OCI-LY3 (cell line): ENCODE results near the gene SRRM4.

Experiments
- H2AFZ ChIP-seq: fragments of 200-600, 300-600 bp; shearing (Covaris generic); 2 replicates; pipeline ENCODE4 v1.6.0; 2014; ENCODE audit warnings: antibody characterized with exemption, low read depth, low read length
- H3K27ac ChIP-seq: fragments of 200-600, 300-600 bp; sonication (generic); 2 replicates; pipeline ENCODE4 v1.5.1; 2014; ENCODE audit warnings: mild to moderate bottlenecking, low read length, moderate library complexity, mixed read lengths
- H3K27me3 ChIP-seq: fragments of 200-600, 300-600 bp; sonication (generic); 2 replicates; pipeline ENCODE4 v1.6.1; 2014; ENCODE audit warnings: low read depth, low read length, mixed read lengths
- H3K36me3 ChIP-seq: fragments of 200-600, 300-600 bp; sonication (generic); replicated peaks from 2 replicates; pipeline ENCODE3; 2014; ENCODE audit warnings: low read depth, low read length, mixed read lengths
- H3K4me1 ChIP-seq: fragments of 300-600, 200-600 bp; sonication (generic); 2 replicates; pipeline ENCODE4 v1.6.1; 2014; ENCODE audit warnings: low read length, mixed read lengths
- H3K4me2 ChIP-seq: fragments of 200-600, 300-600 bp; sonication (generic); 2 replicates; pipeline ENCODE4 v1.6.1; 2014; ENCODE audit warnings: low read length, mixed read lengths
- H3K4me3 ChIP-seq: fragments of 300-600, 200-600 bp; sonication (generic); 2 replicates; pipeline ENCODE4 v1.5.1; 2014; ENCODE audit warnings: antibody characterized with exemption, mild to moderate bottlenecking, low read length, moderate library complexity
- H3K79me2 ChIP-seq: fragments of 300-600, 200-600 bp; shearing (Covaris generic); 2 replicates; pipeline ENCODE4 v1.6.1; 2014; ENCODE audit warnings: mild to moderate bottlenecking, low read length, mixed read lengths
- H3K9ac ChIP-seq: fragments of 300-600, 200-600 bp; shearing (Covaris generic); 2 replicates; pipeline ENCODE4 v1.6.0; 2014; ENCODE audit warnings: mild to moderate bottlenecking, low read length, moderate library complexity
- H3K9me3 ChIP-seq: fragments of 200-600, 300-600 bp; shearing (Covaris generic); 2 replicates; pipeline ENCODE4 v1.6.1; 2014; ENCODE audit warnings: low read length, mixed read lengths; ENCODE audit not compliant: insufficient read depth
- H4K20me1 ChIP-seq: fragments of 200-600, 300-600 bp; sonication (generic); 2 replicates; pipeline ENCODE4 v1.6.1; 2016; ENCODE audit warnings: low read length, mixed read lengths; ENCODE audit not compliant: insufficient read depth
- CTCF ChIP-seq: fragments of 200-600, 300-600 bp; sonication (generic); IDR thresholded peaks from 2 replicates; pipeline ENCODE4 v1.5.1; 2014; ENCODE audit warnings: antibody characterized with exemption, low read length, low read depth
- EZH2phosphoT487 ChIP-seq: fragments of 200-600 bp; shearing (Covaris generic); IDR thresholded peaks from 2 replicates; pipeline ENCODE4 v1.6.1; 2018; ENCODE audit warnings: antibody characterized with exemption, mixed run types, low read depth

SRRM4 gene

DNA sequence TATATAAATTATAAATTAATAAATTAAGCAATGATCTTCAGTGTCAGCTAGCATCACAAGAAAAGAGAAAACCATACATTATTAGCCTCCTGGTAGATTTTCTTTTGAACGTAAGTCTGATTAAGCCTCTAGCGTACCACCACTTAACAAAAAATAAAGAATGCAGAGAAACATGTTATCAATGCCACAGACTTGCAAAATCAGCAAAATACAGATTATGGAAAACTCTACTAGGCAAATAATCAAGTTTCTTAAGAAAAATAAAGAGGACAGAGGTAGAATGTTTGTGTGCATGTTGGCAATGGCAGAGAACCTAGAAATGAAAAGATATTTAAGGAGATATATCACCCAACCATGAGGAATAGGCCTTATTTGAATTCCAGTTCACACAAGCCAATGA, 8.4 kb upstream of the SRRM4 start:
- no peaks in the 10 kb centered on the region for H3K9me3 ChIP-seq
- H3K27me3 ChIP-seq: no peaks in the 10 kb centered on the region
- no peaks in the 10 kb centered on the region for H3K79me2 ChIP-seq
- H3K4me2 ChIP-seq: no peak overlapping the region
- H4K20me1 ChIP-seq: no peaks in the 10 kb centered on the region
- H3K9ac ChIP-seq: no peak overlapping the region
- no peak overlapping the region for H3K27ac ChIP-seq
- TF ChIP-seq EZH2phosphoT487 (no peak), CTCF (no peak)
- no peak overlapping the region for H3K4me3 ChIP-seq
- H2AFZ ChIP-seq: no peak overlapping the region
- no peaks in the 10 kb centered on the region for H3K4me1 ChIP-seq
- H3K36me3 ChIP-seq: no peaks in the 10 kb centered on the region

- Histone ChIP-seq H3K9me3 (no peaks in the 10 kb centered on the region), H3K27me3 (no peaks in the 10 kb centered on the region), H3K4me2 (no peak overlapping the region), H3K27ac (no peak overlapping the region), H3K4me1 (no peaks in the 10 kb centered on the region), H3K79me2 (no peaks in the 10 kb centered on the region), H4K20me1 (no peaks in the 10 kb centered on the region), H2AFZ (no peak overlapping the region), H3K4me3 (no peak overlapping the region), H3K9ac (no peak overlapping the region), H3K36me3 (no peaks in the 10 kb centered on the region)
- no peak for TF ChIP-seq EZH2phosphoT487
- peak; percentile 56 for TF ChIP-seq CTCF
Measured at GRCh38 chr12:118979763-118980406, 1.5 kb upstream of the SRRM4 start.

- TF ChIP-seq EZH2phosphoT487: no peak
- no peak for TF ChIP-seq CTCF
- H3K4me3 ChIP-seq: no peak overlapping the region
- no peaks in the 10 kb centered on the region for H3K4me1 ChIP-seq
- H2AFZ ChIP-seq: no peak overlapping the region
- H3K36me3 ChIP-seq: no peaks in the 10 kb centered on the region
- no peaks in the 10 kb centered on the region for H3K27me3 ChIP-seq
- H3K4me2 ChIP-seq: no peak overlapping the region
- no peaks in the 10 kb centered on the region for H4K20me1 ChIP-seq
- H3K79me2 ChIP-seq: no peaks in the 10 kb centered on the region
- H3K9ac ChIP-seq: no peak overlapping the region
- no peak overlapping the region for H3K27ac ChIP-seq
- no peaks in the 10 kb centered on the region for H3K9me3 ChIP-seq
Measured at GRCh38 chr12:118980407-118981014, 830 bp upstream of the SRRM4 start.

DNA sequence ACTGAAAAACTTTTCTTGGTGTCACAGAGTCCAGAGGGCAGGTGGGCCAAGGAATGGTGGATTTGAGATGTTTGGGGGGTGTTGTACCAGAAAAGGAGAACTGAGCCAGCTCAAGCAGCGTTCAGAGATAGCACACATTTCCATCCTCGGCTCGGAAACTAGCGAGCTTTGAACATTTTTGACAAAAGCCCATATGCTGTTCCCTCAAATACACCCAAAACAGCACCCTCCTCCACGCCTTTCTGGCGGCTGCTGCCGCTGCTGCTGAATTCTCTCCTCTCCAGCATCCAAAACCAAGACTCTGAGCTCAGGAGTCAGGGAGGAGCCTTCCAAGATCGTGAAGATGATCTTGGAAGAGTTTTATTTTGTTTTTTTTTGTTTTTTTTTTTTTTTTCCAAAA, 961 bp downstream of the SRRM4 start:
- H3K36me3 ChIP-seq: no peaks in the 10 kb centered on the region
- no peaks in the 10 kb centered on the region for H3K79me2 ChIP-seq
- no peak overlapping the region for H2AFZ ChIP-seq
- TF ChIP-seq EZH2phosphoT487 (no peak), CTCF (no peak)
- no peak overlapping the region for H3K4me2 ChIP-seq
- H3K9ac ChIP-seq: no peak overlapping the region
- H3K27ac ChIP-seq: no peak overlapping the region
- H4K20me1 ChIP-seq: no peaks in the 10 kb centered on the region
- H3K4me3 ChIP-seq: no peak overlapping the region
- H3K27me3 ChIP-seq: no peaks in the 10 kb centered on the region
- H3K4me1 ChIP-seq: no peaks in the 10 kb centered on the region
- H3K9me3 ChIP-seq: no peaks in the 10 kb centered on the region
